OCI-LY7 (cell line): ENCODE measurements around the gene SCUBE2.
"Not testable (repeated sequence)": the region's sequence is repeated elsewhere in the genome, so short reads cannot be mapped to it uniquely, and the experiment has no call there.

Experiments
- EZH2phosphoT487 ChIP-seq: fragments of 200-600 bp; sonication (generic); IDR thresholded peaks from 2 replicates; pipeline ENCODE4 v1.6.1; 2018; ENCODE audit warnings: low read depth, borderline replicate concordance, mild to moderate bottlenecking, mixed run types, antibody characterized with exemption, low read length, moderate library complexity, mixed read lengths
- TF ChIP-seq, protein P1 (sequence below): fragments of 200-600 bp; sonication (generic); conservative IDR thresholded peaks from 2 replicates; pipeline ENCODE4 v1.5.1; 2014; ENCODE audit warnings: mild to moderate bottlenecking, antibody characterized with exemption, low read length, moderate library complexity, mixed read lengths

DNA sequence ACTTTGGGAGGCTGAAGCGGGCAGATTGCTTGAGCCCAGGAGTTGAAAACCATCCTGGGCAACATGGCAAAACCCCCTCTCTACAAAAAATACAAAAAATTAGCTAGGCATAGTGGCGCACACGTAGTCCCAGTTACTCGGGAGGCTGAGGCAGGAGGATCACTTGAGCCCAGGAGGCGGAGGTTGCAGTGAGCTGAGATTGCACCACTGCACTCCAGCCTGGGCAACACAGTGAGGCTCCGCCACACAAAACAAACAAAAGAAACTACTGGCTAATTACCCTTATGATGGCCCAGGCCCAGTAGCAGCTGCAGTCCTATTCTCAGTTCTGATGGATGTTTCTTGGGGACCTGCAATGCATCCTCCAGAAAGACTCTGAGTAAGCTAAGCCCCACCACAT is 104.6 kb downstream of the SCUBE2 start:
- TF ChIP-seq EZH2phosphoT487, result not testable (repeated sequence)
- TF ChIP-seq, protein P1, sequence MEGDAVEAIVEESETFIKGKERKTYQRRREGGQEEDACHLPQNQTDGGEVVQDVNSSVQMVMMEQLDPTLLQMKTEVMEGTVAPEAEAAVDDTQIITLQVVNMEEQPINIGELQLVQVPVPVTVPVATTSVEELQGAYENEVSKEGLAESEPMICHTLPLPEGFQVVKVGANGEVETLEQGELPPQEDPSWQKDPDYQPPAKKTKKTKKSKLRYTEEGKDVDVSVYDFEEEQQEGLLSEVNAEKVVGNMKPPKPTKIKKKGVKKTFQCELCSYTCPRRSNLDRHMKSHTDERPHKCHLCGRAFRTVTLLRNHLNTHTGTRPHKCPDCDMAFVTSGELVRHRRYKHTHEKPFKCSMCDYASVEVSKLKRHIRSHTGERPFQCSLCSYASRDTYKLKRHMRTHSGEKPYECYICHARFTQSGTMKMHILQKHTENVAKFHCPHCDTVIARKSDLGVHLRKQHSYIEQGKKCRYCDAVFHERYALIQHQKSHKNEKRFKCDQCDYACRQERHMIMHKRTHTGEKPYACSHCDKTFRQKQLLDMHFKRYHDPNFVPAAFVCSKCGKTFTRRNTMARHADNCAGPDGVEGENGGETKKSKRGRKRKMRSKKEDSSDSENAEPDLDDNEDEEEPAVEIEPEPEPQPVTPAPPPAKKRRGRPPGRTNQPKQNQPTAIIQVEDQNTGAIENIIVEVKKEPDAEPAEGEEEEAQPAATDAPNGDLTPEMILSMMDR, result not testable (repeated sequence)
